H1 (cell line): ENCODE results near the gene FOSL1. TPM values are rescaled to one million over a fixed set of nuclear protein-coding genes. Genes with fewer than 3 reads are reported as not detected.

Source experiments
- CHD7 ChIP-seq: fragments of 300-600 bp; sonication (generic); IDR thresholded peaks from 2 replicates; pipeline ENCODE4 v1.7.1; 2012; ENCODE audit warnings: low read length, moderate library complexity, mild to moderate bottlenecking, inconsistent platforms; ENCODE audit not compliant: insufficient replicate concordance
- SP2 ChIP-seq: IDR thresholded peaks from 2 replicates; pipeline ENCODE4 v1.6.1; 2012; ENCODE audit warnings: mild to moderate bottlenecking, low read length, inconsistent platforms
- polyA plus RNA-seq, 7 experiments: library from polyadenylated mRNA; depleted of rRNA in 3 of 7; stranded (reverse) in 5 of 7; unstranded in 2 of 7; fragments of >200 nt in 5 of 7; fragments of 200-250 nt in 2 of 7; gene quantifications; 1 replicate in 5 of 7; 2 replicates in 1 of 7; 4 replicates in 1 of 7; pipeline versions ENCODE4 v1.2.1 to v1.2.3, GENCODE V29; 2011 to 2013; ENCODE audit warnings: missing spikeins in 2 of 7, mixed read lengths in 2 of 7
- total RNA-seq: library from RNA; stranded (reverse); fragmentation: NEBNext Ultra II Directional; extraction: Animal tissue kit (Norgen Biotek cat#: 25700); gene quantifications from 2 replicates; pipeline ENCODE4 v1.2.1, GENCODE V29; 2021

Gene FOSL1
- total and polyA plus RNA-seq, 2 of the 8 experiments (the other 6 are each of a cell fraction or from before 2014, with no cell fraction given) = 6.3 to 7.2 TPM

GRCh38 chr11:65898656-65899355, 1.4 kb downstream of the FOSL1 start (continued):
- no peak for TF ChIP-seq CHD7
- TF ChIP-seq SP2 = no peak
